GM18861 (cell line): ENCODE data around the gene DTX1.
"Not testable (repeated sequence)": the region's sequence is repeated elsewhere in the genome, so short reads cannot be mapped to it uniquely, and the experiment has no call there.

Source experiments
- ATAC-seq: cut with Tn5 transposase; IDR thresholded peaks from one replicate; pipeline ENCODE4 v1.9.1; 2021; ENCODE audit not compliant: unreplicated experiment

The DTX1 gene

GRCh38 chr12:113135178-113136127 lies 78.9 kb downstream of the DTX1 start, which contains the start of gene RASAL1:
Gene RASAL1, minus strand, starts transcription at chr12:113135761. Its CDS starts 299 bp downstream, at chr12:113135462.
- ATAC-seq = no peak

- ATAC-seq = no peak
These were observed 79.8 kb downstream of the DTX1 start for GRCh38 chr12:113136128-113136989.

GRCh38 chr12:113136990-113137511 lies 80.5 kb downstream of the DTX1 start:
- ATAC-seq = no peak

- no peak for ATAC-seq
These were observed 81.6 kb downstream of the DTX1 start for GRCh38 chr12:113137861-113138783.

GRCh38 chr12:113138826-113139225 lies 82.3 kb downstream of the DTX1 start:
- ATAC-seq = no peak

- no peak for ATAC-seq
These were observed 84.2 kb downstream of the DTX1 start for GRCh38 chr12:113140706-113141105.

GRCh38 chr12:113141716-113142115 lies 85.2 kb downstream of the DTX1 start:
- ATAC-seq = not testable (repeated sequence)

GRCh38 chr12:113142173-113142885 lies 85.8 kb downstream of the DTX1 start:
- ATAC-seq = no peak

- ATAC-seq = no peak
These were observed 86.4 kb downstream of the DTX1 start for GRCh38 chr12:113142886-113143332.

GRCh38 chr12:113143959-113144358 lies 87.4 kb downstream of the DTX1 start:
- ATAC-seq = no peak

GRCh38 chr12:113144806-113145205 lies 88.3 kb downstream of the DTX1 start:
- no peak for ATAC-seq

GRCh38 chr12:113145720-113146551 lies 89.4 kb downstream of the DTX1 start:
- ATAC-seq = no peak

- no peak for ATAC-seq
These were observed 90.5 kb downstream of the DTX1 start for GRCh38 chr12:113146999-113147398.
